Stimulated activated CD4-positive, alpha-beta T cell treated with anti-CD3 and anti-CD28 coated beads, Interleukin-2, amount 100 ng/mL, for 4 hours (primary cell): ENCODE results near the gene SMAD3.

Experiments used
- DNase-seq: peaks from one replicate; pipeline ENCODE4 v3.0.0-alpha.2; 2020; ENCODE audit warnings: low read depth

The SMAD3 gene

DNA sequence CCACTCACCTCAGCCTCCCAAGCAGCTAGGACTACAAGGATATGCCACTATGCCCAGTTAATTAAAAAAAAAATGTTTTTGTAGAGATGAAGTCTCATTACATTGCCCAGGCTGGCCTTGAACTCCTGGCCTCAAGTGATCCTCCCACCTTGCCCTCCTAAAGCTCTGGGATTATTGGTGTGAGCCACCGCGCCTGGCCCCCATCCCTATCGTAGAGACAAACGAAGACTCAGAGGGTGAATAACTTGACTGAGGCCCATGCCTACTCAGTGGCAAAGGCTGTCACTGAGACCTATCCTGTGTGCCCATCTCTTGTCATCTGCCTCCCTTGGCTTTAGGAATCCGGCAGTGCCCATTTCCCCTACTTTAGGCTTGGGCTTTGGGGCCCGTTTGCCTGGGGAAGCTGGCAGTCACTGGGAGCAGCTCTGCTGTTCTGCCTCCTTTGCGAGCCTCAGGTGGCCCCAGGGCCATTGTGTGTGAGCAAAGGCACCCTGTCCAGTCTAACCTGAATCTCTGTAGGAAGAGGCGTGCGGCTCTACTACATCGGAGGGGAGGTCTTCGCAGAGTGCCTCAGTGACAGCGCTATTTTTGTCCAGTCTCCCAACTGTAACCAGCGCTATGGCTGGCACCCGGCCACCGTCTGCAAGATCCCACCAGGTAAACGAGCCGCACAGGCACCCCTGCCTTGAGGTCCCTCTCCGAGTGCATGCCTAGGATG lies 119.0 kb downstream of the SMAD3 start:
- DNase-seq: no peak

DNA sequence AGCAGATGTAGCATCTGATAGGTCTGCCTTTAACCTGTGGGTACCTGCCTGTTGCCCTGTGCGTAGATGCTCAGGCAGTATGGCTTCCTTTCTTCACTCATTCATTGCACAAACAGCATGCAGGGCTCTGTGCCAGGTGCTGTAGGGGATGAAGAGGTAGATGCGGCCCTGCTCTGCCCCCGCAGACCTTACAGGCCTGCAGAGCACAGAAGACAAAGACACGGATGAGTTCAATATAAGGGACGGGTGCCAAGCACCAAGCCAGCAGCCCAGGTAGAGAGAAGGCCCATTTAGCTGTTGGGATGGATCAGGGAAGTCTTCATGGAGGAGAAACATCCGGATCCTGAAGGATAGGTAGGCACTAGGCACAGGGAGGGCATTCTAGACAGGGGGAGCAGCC lies 119.6 kb downstream of the SMAD3 start:
- DNase-seq: no peak

DNA sequence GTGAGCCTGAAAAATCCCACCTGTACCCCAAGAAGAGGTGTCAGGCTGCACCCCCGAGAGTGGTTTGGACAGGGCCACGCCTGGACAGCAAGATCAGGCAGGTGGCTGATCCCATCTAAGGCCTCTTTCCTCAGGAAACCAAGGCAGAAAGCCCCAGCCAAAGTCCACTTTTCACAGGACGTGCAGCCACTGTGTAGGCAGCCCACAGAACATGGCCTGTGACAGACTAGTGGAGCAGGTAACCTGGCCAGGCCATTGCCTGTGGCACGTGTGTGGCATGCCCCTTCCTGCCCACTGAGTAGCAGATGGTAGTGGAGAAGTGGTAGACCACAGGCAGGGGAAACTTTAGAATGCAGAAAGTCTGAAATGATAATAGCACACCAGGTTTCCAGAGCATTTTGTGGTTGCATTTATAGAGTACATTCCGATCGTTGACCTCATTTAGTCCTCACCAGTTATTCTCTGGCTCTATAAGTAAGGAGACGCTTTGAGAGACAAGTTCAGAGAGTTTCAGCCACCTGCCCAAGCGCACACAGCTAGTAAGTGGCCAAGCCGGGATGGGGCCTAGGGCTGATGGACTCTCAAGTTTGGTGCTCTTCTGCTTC lies 120.3 kb downstream of the SMAD3 start:
- no peak for DNase-seq

DNA sequence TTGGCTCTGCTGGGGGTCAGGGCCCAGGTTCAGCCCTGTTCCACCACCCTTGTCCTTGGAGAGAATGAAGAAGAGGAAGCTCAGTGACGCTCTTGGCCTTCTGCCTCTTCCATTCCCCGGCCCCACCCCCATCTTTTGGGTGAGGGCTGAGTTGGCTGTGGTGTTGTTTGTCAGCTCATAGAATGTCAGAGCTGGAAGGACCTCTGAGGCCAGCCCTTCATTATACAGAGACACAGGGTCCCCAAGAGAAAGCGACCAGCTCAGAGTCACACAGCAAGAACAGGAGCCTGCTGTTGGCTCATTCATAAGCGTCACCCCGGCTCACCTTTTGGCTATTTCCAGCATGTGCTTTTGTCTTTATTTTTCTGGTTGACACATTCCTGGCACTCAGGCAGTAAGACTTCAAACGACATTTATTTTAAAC lies 120.8 kb downstream of the SMAD3 start:
- DNase-seq: no peak

- no peak for DNase-seq
Observed at GRCh38 chr15:67186688-67187087, 121.3 kb downstream of the SMAD3 start.

- no peak for DNase-seq
Observed at GRCh38 chr15:67187351-67187854, 122.0 kb downstream of the SMAD3 start.

GRCh38 chr15:67188551-67189218 lies 123.3 kb downstream of the SMAD3 start:
- no peak for DNase-seq

GRCh38 chr15:67189326-67190051 lies 124.1 kb downstream of the SMAD3 start:
- DNase-seq: no peak

DNA sequence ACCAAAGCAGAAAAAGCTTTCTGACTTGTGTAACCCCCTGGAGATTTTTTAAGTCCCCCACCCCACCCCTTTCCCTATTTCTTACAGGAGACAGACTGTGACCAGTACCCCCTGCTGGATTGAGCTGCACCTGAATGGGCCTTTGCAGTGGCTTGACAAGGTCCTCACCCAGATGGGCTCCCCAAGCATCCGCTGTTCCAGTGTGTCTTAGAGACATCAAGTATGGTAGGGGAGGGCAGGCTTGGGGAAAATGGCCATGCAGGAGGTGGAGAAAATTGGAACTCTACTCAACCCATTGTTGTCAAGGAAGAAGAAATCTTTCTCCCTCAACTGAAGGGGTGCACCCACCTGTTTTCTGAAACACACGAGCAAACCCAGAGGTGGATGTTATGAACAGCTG lies 124.9 kb downstream of the SMAD3 start:
- DNase-seq: no peak

GRCh38 chr15:67190813-67191212 lies 125.4 kb downstream of the SMAD3 start:
- DNase-seq: no peak

GRCh38 chr15:67192185-67192820 lies 126.9 kb downstream of the SMAD3 start:
- no peak for DNase-seq

- DNase-seq: no peak
Observed at GRCh38 chr15:67193223-67193990, 128.0 kb downstream of the SMAD3 start.

GRCh38 chr15:67194171-67195114 lies 129.0 kb downstream of the SMAD3 start:
- DNase-seq: no peak

DNA sequence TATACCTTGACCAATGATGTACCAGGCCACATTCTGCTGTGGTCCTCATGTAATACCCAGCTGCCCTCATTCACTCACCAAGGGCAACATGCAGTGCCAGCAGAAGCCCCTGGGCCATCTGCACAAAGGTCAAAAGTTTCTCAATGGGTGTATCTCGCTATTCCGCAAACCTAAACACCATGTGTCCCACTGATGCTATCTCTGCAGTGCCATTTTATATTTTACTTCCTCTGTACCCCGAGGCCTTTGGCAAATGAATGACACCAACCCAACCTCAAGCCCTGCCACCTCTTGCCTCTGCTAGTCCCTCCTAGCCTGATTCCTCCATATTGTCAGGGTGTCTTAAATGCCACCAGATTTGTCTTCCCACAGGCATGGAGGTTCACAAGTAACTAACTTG lies 129.9 kb downstream of the SMAD3 start:
- no peak for DNase-seq

DNA sequence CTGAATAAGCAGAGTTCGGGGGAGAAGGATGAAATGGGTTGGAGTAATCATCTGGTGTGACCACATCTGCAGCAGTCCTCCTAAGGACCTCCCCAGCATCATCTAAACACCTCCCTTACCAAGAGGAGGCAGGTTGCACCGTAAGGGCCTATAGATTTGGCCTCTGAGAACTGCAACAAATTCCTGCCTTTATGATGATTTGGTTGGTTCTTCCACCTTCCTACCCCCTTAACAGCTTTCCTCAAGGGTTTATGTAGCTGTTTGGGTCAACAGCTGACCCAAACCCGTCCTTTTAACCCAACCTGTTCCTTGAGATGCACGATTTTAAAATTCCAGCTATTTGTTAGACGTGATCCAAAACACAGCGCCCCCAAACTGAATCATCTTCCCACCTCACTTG lies 130.8 kb downstream of the SMAD3 start:
- DNase-seq: no peak

DNA sequence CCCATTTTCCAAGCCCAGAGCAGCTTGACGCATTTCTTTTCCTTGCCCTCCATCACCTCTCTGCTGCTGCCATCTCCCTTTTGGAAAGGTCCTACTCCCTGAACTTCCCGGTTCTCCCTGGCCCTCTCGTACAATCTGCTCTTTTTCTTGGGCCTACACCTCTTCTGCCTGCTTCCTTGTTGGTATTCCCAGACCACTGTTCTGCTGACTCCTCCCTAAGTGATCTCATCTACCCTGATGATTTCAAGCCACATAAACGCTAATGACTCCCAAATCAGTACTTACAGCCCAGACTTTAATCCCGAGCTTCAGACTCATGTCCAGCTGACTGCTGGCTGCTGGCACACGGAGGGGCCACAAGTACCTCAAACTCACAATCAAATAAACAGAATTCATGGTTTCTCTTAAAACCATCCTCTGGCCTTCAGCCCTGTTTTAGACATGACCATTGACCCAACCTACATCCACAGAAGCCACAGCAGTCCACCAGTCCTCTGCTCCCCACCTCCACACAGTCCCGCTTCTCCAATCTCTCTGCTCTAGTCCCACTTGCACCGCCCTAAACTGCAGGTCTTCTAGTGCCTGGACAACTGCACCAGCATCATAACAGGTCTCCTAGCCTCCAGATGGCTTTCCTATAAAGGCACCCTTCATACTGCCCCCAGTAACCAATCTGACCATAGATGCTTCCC lies 131.4 kb downstream of the SMAD3 start:
- DNase-seq: no peak

GRCh38 chr15:67197364-67197695 lies 131.9 kb downstream of the SMAD3 start:
- DNase-seq: no peak

GRCh38 chr15:67198157-67198754 lies 132.9 kb downstream of the SMAD3 start:
- DNase-seq: no peak

DNA sequence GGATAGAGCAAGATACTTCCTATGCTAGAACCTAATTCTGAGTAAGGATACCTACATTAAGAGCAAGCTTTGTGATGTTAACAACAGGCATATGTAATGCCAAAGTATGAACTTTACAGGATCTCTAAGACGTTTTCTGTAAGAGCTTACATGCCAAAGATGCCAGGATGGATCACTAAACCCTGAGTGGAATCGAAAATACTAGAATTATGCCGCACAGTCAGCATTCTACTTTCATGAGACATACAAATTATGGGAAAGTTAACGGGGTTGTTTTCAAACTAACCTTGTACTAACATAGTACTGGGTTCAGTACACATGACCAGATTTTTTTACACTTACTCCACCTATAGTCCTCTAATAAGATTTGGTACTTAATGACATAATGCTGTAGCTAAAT lies 134.0 kb downstream of the SMAD3 start:
- no peak for DNase-seq
